Measurements from ENCODE around the gene ATP7A. TPM values are rescaled to one million over a fixed set of nuclear protein-coding genes. Genes with fewer than 3 reads are reported as not detected.

Gene ATP7A
- total and polyA plus RNA-seq, 12 donors: 1.3 to 7.6 (median 6.2) TPM

- peaks cover 0 to 8% (median 0%) of the 10 kb centered on the region in 7 donors for H3K27me3 ChIP-seq
- H3K27ac ChIP-seq: no peak overlapping the region
- peaks cover 0 to 25% (median 0%) of the 10 kb centered on the region in 9 donors for H3K36me3 ChIP-seq
- peak in 1 of 2 donors; percentile 4 for DNase-seq
- 37 to 54% methylated on average over 2 of the region's 2 CpGs for WGBS, 2 donors
- no peaks in the 10 kb centered on the region for H3K4me1 ChIP-seq
- intact Hi-C loops (cut with DNase I): loop anchor here in 3 of 10 donors (5.0 to 10.0 kb wide), 2 partner anchors 115 to 117 kb away; partner anchors contain the start of gene ATP7A (in 3 of the 3)
- H3K4me3 ChIP-seq: no peak overlapping the region
- ATAC-seq: peak in 1 of 8 donors; percentile 22
- H3K9me3 ChIP-seq: peaks cover 0 to 5% (median 0%) of the 10 kb centered on the region in 11 donors
- TF ChIP-seq CTCF (IDR thresholded peaks at IDR 0.05): peak in 8 of 9 donors; percentile 19 to 55 (median 45)
These were observed 119.2 kb downstream of the ATP7A start for GRCh38 chrX:78029663-78030062.

GRCh38 chrX:78035061-78035460 lies 124.6 kb downstream of the ATP7A start:
- peaks cover 0 to 10% (median 0%) of the 10 kb centered on the region in 7 donors for H3K27me3 ChIP-seq
- WGBS, 2 donors: 82 to 91% methylated on average over 6 of the region's 6 CpGs
- ATAC-seq (no peak), DNase-seq (no peak)
- no peak for TF ChIP-seq CTCF (IDR thresholded peaks at IDR 0.05)
- H3K36me3 ChIP-seq: peaks cover 0 to 53% (median 0%) of the 10 kb centered on the region in 9 donors
- intact Hi-C loops (cut with DNase I): no loop called here
- H3K4me1 ChIP-seq: no peaks in the 10 kb centered on the region
- no peak overlapping the region for H3K27ac ChIP-seq
- H3K4me3 ChIP-seq: no peak overlapping the region
- no peaks in the 10 kb centered on the region for H3K9me3 ChIP-seq

GRCh38 chrX:78037881-78038280 lies 127.4 kb downstream of the ATP7A start:
- TF ChIP-seq CTCF (IDR thresholded peaks at IDR 0.05): no peak
- H3K9me3 ChIP-seq: no peaks in the 10 kb centered on the region
- intact Hi-C loops (cut with DNase I): no loop called here
- H3K4me3 ChIP-seq: no peak overlapping the region
- no peak for DNase-seq
- no peak overlapping the region for H3K27ac ChIP-seq
- H3K36me3 ChIP-seq: peaks cover 0 to 52% (median 0%) of the 10 kb centered on the region in 9 donors
- 100% methylated on average over 3 of the region's 3 CpGs for WGBS, 2 donors
- H3K27me3 ChIP-seq: peaks cover 0 to 8% (median 0%) of the 10 kb centered on the region in 7 donors
- ATAC-seq: no peak
- H3K4me1 ChIP-seq: no peaks in the 10 kb centered on the region

DNA sequence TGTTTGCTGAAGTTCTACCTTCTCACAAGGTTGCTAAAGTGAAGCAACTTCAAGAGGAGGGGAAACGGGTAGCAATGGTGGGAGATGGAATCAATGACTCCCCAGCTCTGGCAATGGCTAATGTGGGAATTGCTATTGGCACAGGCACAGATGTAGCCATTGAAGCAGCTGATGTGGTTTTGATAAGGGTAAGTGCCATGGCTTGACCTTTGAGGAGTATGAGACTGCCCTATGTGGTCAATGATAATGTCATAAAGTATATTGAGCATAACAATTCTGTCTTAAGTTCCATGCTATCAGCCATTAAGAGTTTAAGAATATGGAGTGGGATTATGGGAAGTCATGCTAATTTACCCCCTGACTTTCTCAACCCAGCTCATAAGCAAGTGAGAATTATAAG lies 132.1 kb downstream of the ATP7A start:
- H3K27ac ChIP-seq: no peak overlapping the region
- no peaks in the 10 kb centered on the region for H3K9me3 ChIP-seq
- TF ChIP-seq CTCF (IDR thresholded peaks at IDR 0.05): no peak
- no peak overlapping the region for H3K4me3 ChIP-seq
- peaks cover 0 to 61% (median 0%) of the 10 kb centered on the region in 9 donors for H3K36me3 ChIP-seq
- 97 to 100% methylated on average over 1 of the region's 1 CpG for WGBS, 2 donors
- ATAC-seq (no peak), DNase-seq (no peak)
- H3K27me3 ChIP-seq: no peaks in the 10 kb centered on the region
- intact Hi-C loops (cut with DNase I): no loop called here
- H3K4me1 ChIP-seq: no peaks in the 10 kb centered on the region
